ENCODE measurements around the gene AFF2.

DNA sequence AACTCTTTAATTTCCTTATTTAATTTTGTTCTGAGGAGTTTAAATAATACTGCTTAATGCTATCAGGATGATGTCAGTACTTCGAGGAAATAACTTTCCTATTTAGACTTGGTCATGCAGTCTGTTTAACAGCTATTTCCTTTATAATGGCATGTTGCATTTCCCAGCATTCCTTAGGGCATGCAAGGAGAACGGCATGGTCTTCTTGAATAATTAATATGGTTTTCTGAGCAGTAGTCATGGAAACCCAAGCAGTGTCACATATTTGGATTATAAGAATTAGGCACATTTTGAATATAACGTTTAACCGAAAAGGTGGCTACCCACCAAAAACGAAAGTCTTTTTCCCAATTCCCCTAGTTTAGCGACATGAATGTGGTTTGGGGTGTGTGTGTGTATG lies 76.0 kb downstream of the AFF2 start:
- TF ChIP-seq POLR2AphosphoS5 (IDR thresholded peaks at IDR 0.05; ENCODE audit: low read depth, low read length): no peak
- TF ChIP-seq POLR2A (IDR thresholded peaks at IDR 0.05; ENCODE audit: low read depth, low read length): no peak
- TF ChIP-seq SPI1 (IDR thresholded peaks at IDR 0.05; ENCODE audit: low read depth, low read length): no peak
- no peak for TF ChIP-seq TAF1 (IDR thresholded peaks at IDR 0.05; ENCODE audit: low read depth, low read length)
- TF ChIP-seq PAX5 (IDR thresholded peaks at IDR 0.05; ENCODE audit: insufficient read depth, low read length, severe bottlenecking): no peak
